K562 (cell line): ENCODE measurements around the gene CCNJL. TPM values are rescaled to one million over a fixed set of nuclear protein-coding genes. Genes with fewer than 3 reads are reported as not detected.

Experiments
- ATAC-seq: fragments of 200-7000 bp; cut with Tn5 transposase; 3 replicates; pipeline ENCODE4 v1.9.1; 2020; ENCODE audit warnings: moderate library complexity
- BruUV-seq: library from RNA; stranded (reverse); fragments of 400-500 nt; replicated peaks from 2 replicates; lab custom pipeline; 2021; lab: Mats Ljungman, UMichigan
- CTCF ChIA-PET: fragments of 300-600 bp; formaldehyde crosslinking; extraction: SDS; loops from one replicate; lab custom pipeline; 2021; ENCODE audit warnings: low intra/inter-chr PET ratio; lab: Yijun Ruan, JAX
- POLR2A ChIA-PET: fragments of 300-600, 350-650 bp; sonication (Branson Sonifier 250); formaldehyde crosslinking; extraction: SDS; loops from one replicate; lab custom pipeline; 2021; ENCODE audit warnings: antibody characterized with exemption, inconsistent platforms; lab: Yijun Ruan, JAX
- DNase-seq, 4 experiments: peaks; one replicate each; pipeline versions ENCODE4 v3.0.0 to v3.0.0-alpha.2; 2011 to 2018; ENCODE audit warnings: low spot score in 3 of 4, mixed read lengths in 3 of 4; ENCODE audit errors: extremely low read depth in 1 of 4
- FAIRE-seq: peaks from 2 replicates; lab custom pipeline; 2011; peaks lifted over from hg19 to GRCh38; lab: Jason Lieb, UNC
- H2AFZ ChIP-seq: 2 replicates; pipeline ENCODE4 v1.6.0; 2011; ENCODE audit warnings: low read depth, low read length, control low read depth, inconsistent platforms
- H3K27ac ChIP-seq: fragments of 200-600 bp; 3 replicates; pipeline ENCODE4 v1.8.0; 2011; ENCODE audit warnings: low read depth, mild to moderate bottlenecking, control low read depth, inconsistent platforms, low read length, moderate library complexity, mixed read lengths; ENCODE audit errors: extremely low read depth
- H3K27me3 ChIP-seq, 2 experiments: fragments of 300-600 bp in 1 of 2; 2 replicates in 1 of 2; 3 replicates in 1 of 2; pipeline versions ENCODE4 v1.6.0 to v1.8.0; 2011; ENCODE audit warnings: inconsistent platforms in 2 of 2, low read length in 2 of 2, mild to moderate bottlenecking in 1 of 2, mixed read lengths in 1 of 2, moderate library complexity in 1 of 2; ENCODE audit not compliant: control insufficient read depth in 2 of 2, insufficient read depth in 2 of 2
- H3K36me3 ChIP-seq: fragments of 300-600 bp; 3 replicates; pipeline ENCODE4 v1.8.0; 2011; ENCODE audit warnings: mild to moderate bottlenecking, low read length, inconsistent platforms; ENCODE audit not compliant: control insufficient read depth, insufficient read depth
- H3K4me1 ChIP-seq, 2 experiments: fragments of 200-600 bp in 1 of 2; replicated peaks in 1 of 2; 2 replicates in 1 of 2; 3 replicates in 1 of 2; pipeline versions ENCODE4 v1.5.1 to v1.8.0; 2011; ENCODE audit warnings: inconsistent platforms in 2 of 2, low read length in 2 of 2, mild to moderate bottlenecking in 1 of 2, mixed read lengths in 1 of 2, moderate library complexity in 1 of 2; ENCODE audit not compliant: control insufficient read depth in 2 of 2, insufficient read depth in 2 of 2
- H3K4me2 ChIP-seq: 2 replicates; pipeline ENCODE4 v1.6.1; 2011; ENCODE audit warnings: low read length, control low read depth, inconsistent platforms, mixed read lengths; ENCODE audit not compliant: insufficient read depth
- H3K4me3 ChIP-seq: fragments of 200-600 bp; sonication (generic), shearing (Covaris generic); 2 replicates; pipeline ENCODE4 v1.5.1; 2016; ENCODE audit warnings: control low read depth, inconsistent platforms
- H3K79me2 ChIP-seq: fragments of 200-600 bp; 3 replicates; pipeline ENCODE4 v1.8.0; 2011; ENCODE audit warnings: low read length, inconsistent platforms; ENCODE audit not compliant: control insufficient read depth, insufficient read depth
- H3K9ac ChIP-seq, 2 experiments: 2 replicates each; pipeline versions ENCODE4 v1.6.0 to v1.6.1; 2011; ENCODE audit warnings: low read depth in 2 of 2, low read length in 2 of 2, control low read depth in 1 of 2, inconsistent platforms in 1 of 2, mild to moderate bottlenecking in 1 of 2, mixed read lengths in 1 of 2; ENCODE audit not compliant: insufficient read depth in 1 of 2
- H3K9me1 ChIP-seq: one replicate; pipeline ENCODE4 v1.6.0; 2011; ENCODE audit warnings: inconsistent platforms, mild to moderate bottlenecking, low read length, moderate library complexity; ENCODE audit not compliant: control insufficient read depth, insufficient read depth
- H3K9me3 ChIP-seq: replicated peaks from 2 replicates; pipeline ENCODE4 v1.5.1; 2011; ENCODE audit warnings: low read depth, low read length, inconsistent platforms; ENCODE audit not compliant: control insufficient read depth, insufficient read depth
- H4K20me1 ChIP-seq: replicated peaks from 2 replicates; pipeline ENCODE4 v1.6.1; 2011; ENCODE audit warnings: low read length, inconsistent platforms, mixed read lengths; ENCODE audit not compliant: control insufficient read depth, insufficient read depth
- CBX2 ChIP-seq: fragments of 200-600 bp; sonication (generic); IDR thresholded peaks from one replicate; pipeline ENCODE4 v1.6.1; 2012; ENCODE audit warnings: mild to moderate bottlenecking, low read length, inconsistent platforms; ENCODE audit not compliant: insufficient read depth, poor library complexity, severe bottlenecking
- ESRRA ChIP-seq: fragments of 450-650 bp; IDR thresholded peaks from 2 replicates; pipeline ENCODE4 v1.6.1; 2014; ENCODE audit warnings: low read depth, mild to moderate bottlenecking, moderate library complexity, borderline replicate concordance
- FOXK2 ChIP-seq, 2 experiments: fragments of 450-650 bp; IDR thresholded peaks in 1 of 2; conservative IDR thresholded peaks in 1 of 2; 2 replicates each; pipeline ENCODE4 v1.6.1; 2016; ENCODE audit warnings: low read depth in 2 of 2, mild to moderate bottlenecking in 1 of 2
- GABPA ChIP-seq: fragments of 200-800 bp; sonication (Bioruptor generic); conservative IDR thresholded peaks from 2 replicates; pipeline ENCODE4 v1.6.1; 2016; ENCODE audit warnings: low read depth, missing genetic modification characterization, missing compliant biosample characterization
- MCM7 ChIP-seq, 2 experiments: fragments of 450-650 bp; IDR thresholded peaks; 2 replicates each; pipeline ENCODE4 v1.6.1; 2016 to 2018
- NR2C1 ChIP-seq, 2 experiments: fragments of 450-650 bp; IDR thresholded peaks; 2 replicates each; pipeline ENCODE4 v1.6.1; 2017; ENCODE audit warnings: mild to moderate bottlenecking in 2 of 2, antibody characterized with exemption in 1 of 2, inconsistent platforms in 1 of 2, missing compliant biosample characterization in 1 of 2, missing genetic modification characterization in 1 of 2
- PHB2 ChIP-seq: fragments of 450-650 bp; IDR thresholded peaks from 2 replicates; pipeline ENCODE4 v1.6.1; 2017; ENCODE audit warnings: low read depth
- RAD21 ChIP-seq, 2 experiments: fragments of 250-450 bp in 1 of 2; fragments of 450-650 bp in 1 of 2; sonication (Bioruptor Pico) in 1 of 2; formaldehyde crosslinking in 1 of 2; IDR thresholded peaks in 1 of 2; conservative IDR thresholded peaks in 1 of 2; 2 replicates each; pipeline versions ENCODE4 v1.4.0 to v1.8.0; 2020 to 2022; ENCODE audit warnings: mild to moderate bottlenecking in 2 of 2, moderate library complexity in 1 of 2
- TAF15 ChIP-seq: fragments of 200-400 bp; formaldehyde crosslinking; IDR thresholded peaks from 2 replicates; pipeline ENCODE4 v1.6.1; 2017; ENCODE audit warnings: mild to moderate bottlenecking, low read depth, low read length, moderate library complexity
- TCF3 ChIP-seq: sonication (generic); formaldehyde crosslinking; IDR thresholded peaks from 2 replicates; pipeline ENCODE4 v1.4.0; 2020; ENCODE audit warnings: mild to moderate bottlenecking, missing genetic modification reagents
- XRCC4 ChIP-seq: IDR thresholded peaks from one replicate; pipeline ENCODE4 v1.6.1; 2011; ENCODE audit not compliant: insufficient read depth, insufficient read length; ENCODE audit errors: extremely low read depth
- WGBS: fragments of 100-300 bp; shearing (Covaris generic); methylation state at CpG from one replicate; pipeline ENCODE4 v1.1.6; 2016; ENCODE audit warnings: low coverage, mixed read lengths; ENCODE audit not compliant: insufficient coverage; ENCODE audit errors: missing lambda C conversion rate; 5-methylcytosine and 5-hydroxymethylcytosine counted together
- in situ Hi-C: fragments of 300-500 bp; cut with MboI; formaldehyde crosslinking; loops from 4 replicates; pipeline ENCODE4 v1.15.0; 2018; ENCODE audit warnings: inconsistent platforms, mixed read lengths
- intact Hi-C: fragments of 100-400 bp; cut with micrococcal nuclease; formaldehyde crosslinking; loops from 2 replicates; pipeline ENCODE4 v1.14.2; 2022
- polyA plus RNA-seq, 8 experiments: library from polyadenylated mRNA; depleted of rRNA in 4 of 8; stranded (reverse) in 5 of 8; unstranded in 3 of 8; fragments of >200 nt; fragmentation: Nextera tagmentation in 2 of 8; fragmentation: Illumina TruSeq in 1 of 8; extraction: Ambion mirVana in 2 of 8; extraction: Trizol in 1 of 8; gene quantifications; 2 replicates each; pipeline versions ENCODE4 v1.2.1 to v1.2.3, GENCODE V29; 2011 to 2014; ENCODE audit warnings: inconsistent platforms in 1 of 8, missing spikeins in 1 of 8
- total RNA-seq, 7 experiments: library from RNA; depleted of rRNA in 6 of 7; stranded (reverse); fragments of >200 nt in 6 of 7; fragmentation: Illumina TruSeq in 2 of 7; extraction: Trizol in 2 of 7; gene quantifications; 2 replicates each; pipeline versions ENCODE4 v1.2.1 to v1.2.3, GENCODE V29; 2011 to 2021; ENCODE audit warnings: low replicate concordance in 1 of 7
- TF ChIP-seq, protein P1 (sequence below): sonication (generic); formaldehyde crosslinking; IDR thresholded peaks from 2 replicates; pipeline ENCODE4 v1.8.0; 2022; ENCODE audit warnings: mild to moderate bottlenecking, low read depth, missing genetic modification reagents
- TF ChIP-seq, protein P2 (sequence below), 3 experiments: IDR thresholded peaks in 2 of 3; conservative IDR thresholded peaks in 1 of 3; 2 replicates each; pipeline ENCODE4 v1.5.1; 2011 to 2012; ENCODE audit warnings: low read length in 3 of 3, mild to moderate bottlenecking in 3 of 3, control low read depth in 2 of 3, improper control_type of control experiment in 1 of 3, inconsistent platforms in 1 of 3, low read depth in 1 of 3, mixed read lengths in 1 of 3, moderate library complexity in 1 of 3; ENCODE audit not compliant: insufficient read depth in 2 of 3

Gene CCNJL
- total and polyA plus RNA-seq, 9 of the 15 experiments (the other 6 are each of a cell fraction or from before 2014, with no cell fraction given): 0.04 TPM; not detected in 8

DNA sequence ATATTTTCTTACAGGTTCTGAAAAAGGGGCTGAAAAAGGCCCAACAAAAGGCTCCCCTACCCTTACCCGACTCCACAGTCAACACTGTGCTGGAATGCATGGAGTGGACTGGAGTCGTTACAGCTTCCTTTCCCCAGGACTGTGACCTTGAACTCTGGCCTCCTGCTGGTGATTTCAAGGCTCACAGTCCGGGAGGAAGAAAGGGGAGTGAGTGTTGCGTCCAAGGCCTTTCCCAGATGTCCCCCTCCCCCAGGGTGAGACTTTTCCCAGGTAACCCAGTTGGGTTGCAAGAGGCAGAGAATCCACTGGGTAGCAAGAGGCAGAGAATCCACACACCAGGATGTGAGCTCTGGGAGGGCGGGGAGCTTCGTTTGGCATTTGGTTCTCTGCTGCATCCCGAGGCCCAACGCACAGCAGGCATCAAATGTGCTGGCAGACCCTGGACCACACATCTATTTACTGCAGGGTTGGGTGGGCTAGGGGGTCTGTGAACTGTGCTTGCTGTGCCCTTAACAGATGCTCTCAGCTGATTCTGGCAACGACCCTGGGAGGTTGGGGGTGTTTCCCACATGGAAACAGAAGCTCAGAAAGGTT lies 45.5 kb downstream of the CCNJL start:
- Histone ChIP-seq H3K79me2 (no peaks in the 10 kb centered on the region), H3K4me3 (no peak overlapping the region), H3K4me2 (no peak overlapping the region), H3K36me3 (no peaks in the 10 kb centered on the region), H3K27ac (no peak overlapping the region), H3K4me1 (peaks cover 14 to 17% of the 10 kb centered on the region in 2 experiments), H3K9me3 (no peaks in the 10 kb centered on the region), H3K27me3 (no peaks in the 10 kb centered on the region), H2AFZ (0 out of 2 replicates have a peak overlapping the region, but pooled peaks have one; percentile 30), H3K9me1 (peaks cover 3% of the 10 kb centered on the region), H3K9ac (no peak overlapping the region), H4K20me1 (no peaks in the 10 kb centered on the region)
- in situ Hi-C loops (no loop called here), intact Hi-C loops (no loop called here)
- DNase-seq: peak in 2 of 4 experiments; percentile 45 to 50
- POLR2A ChIA-PET: interaction anchor here (0.9 to 1.2 kb wide), 3 partner anchors 15 to 113 kb away, joined by 3 to 5 read pairs (median 3); no protein-coding TSS in a partner anchor
- CTCF ChIA-PET: no interaction called here
- no peak for ATAC-seq
- WGBS: 29% methylated on average over 8 of the region's 9 CpGs
- no peak for FAIRE-seq
- no peak for TF ChIP-seq CBX2
- no peak for TF ChIP-seq GABPA (tag)
- no peak for TF ChIP-seq TCF3 (CRISPR knock-in tag)
- TF ChIP-seq MCM7 (IDR thresholded peaks at IDR 0.05): no peak
- no peak for TF ChIP-seq XRCC4
- no peak for TF ChIP-seq FOXK2 (conservative IDR thresholded peaks at IDR 0.05 in 1 of 2, IDR thresholded peaks at IDR 0.05 in 1 of 2; ENCODE audit: low read depth in 2 of 2)
- TF ChIP-seq PHB2: no peak
- TF ChIP-seq TAF15: no peak
- TF ChIP-seq, protein P1, sequence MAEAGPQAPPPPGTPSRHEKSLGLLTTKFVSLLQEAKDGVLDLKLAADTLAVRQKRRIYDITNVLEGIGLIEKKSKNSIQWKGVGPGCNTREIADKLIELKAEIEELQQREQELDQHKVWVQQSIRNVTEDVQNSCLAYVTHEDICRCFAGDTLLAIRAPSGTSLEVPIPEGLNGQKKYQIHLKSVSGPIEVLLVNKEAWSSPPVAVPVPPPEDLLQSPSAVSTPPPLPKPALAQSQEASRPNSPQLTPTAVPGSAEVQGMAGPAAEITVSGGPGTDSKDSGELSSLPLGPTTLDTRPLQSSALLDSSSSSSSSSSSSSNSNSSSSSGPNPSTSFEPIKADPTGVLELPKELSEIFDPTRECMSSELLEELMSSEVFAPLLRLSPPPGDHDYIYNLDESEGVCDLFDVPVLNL: no peak
- TF ChIP-seq NR2C1 (IDR thresholded peaks at IDR 0.05): no peak
- peak; percentile 67 for TF ChIP-seq NR2C1 (tag; IDR thresholded peaks at IDR 0.05)
- TF ChIP-seq RAD21 (CRISPR knock-in tag; conservative IDR thresholded peaks at IDR 0.05 in 1 of 2, IDR thresholded peaks at IDR 0.05 in 1 of 2): peak in 1 of 2 experiments; percentile 29; a peak in 1 of 4 replicates
- TF ChIP-seq, protein P2, sequence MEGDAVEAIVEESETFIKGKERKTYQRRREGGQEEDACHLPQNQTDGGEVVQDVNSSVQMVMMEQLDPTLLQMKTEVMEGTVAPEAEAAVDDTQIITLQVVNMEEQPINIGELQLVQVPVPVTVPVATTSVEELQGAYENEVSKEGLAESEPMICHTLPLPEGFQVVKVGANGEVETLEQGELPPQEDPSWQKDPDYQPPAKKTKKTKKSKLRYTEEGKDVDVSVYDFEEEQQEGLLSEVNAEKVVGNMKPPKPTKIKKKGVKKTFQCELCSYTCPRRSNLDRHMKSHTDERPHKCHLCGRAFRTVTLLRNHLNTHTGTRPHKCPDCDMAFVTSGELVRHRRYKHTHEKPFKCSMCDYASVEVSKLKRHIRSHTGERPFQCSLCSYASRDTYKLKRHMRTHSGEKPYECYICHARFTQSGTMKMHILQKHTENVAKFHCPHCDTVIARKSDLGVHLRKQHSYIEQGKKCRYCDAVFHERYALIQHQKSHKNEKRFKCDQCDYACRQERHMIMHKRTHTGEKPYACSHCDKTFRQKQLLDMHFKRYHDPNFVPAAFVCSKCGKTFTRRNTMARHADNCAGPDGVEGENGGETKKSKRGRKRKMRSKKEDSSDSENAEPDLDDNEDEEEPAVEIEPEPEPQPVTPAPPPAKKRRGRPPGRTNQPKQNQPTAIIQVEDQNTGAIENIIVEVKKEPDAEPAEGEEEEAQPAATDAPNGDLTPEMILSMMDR (IDR thresholded peaks at IDR 0.05 in 2 of 3, conservative IDR thresholded peaks at IDR 0.05 in 1 of 3; ENCODE audit: insufficient read depth in 2 of 3, low read depth in 1 of 3, low read length in 3 of 3): peak in 2 of 3 experiments; percentile 35 to 38; a peak in 2 of 6 replicates
- peak; percentile 91 for TF ChIP-seq ESRRA
- no TSS peak for BruUV-seq
